GM21529 (cell line): ENCODE measurements around the gene RAX2.

Experiments
- ATAC-seq: cut with Tn5 transposase; IDR thresholded peaks from one replicate; pipeline ENCODE4 v1.9.1; 2021; ENCODE audit not compliant: unreplicated experiment

The RAX2 gene

DNA sequence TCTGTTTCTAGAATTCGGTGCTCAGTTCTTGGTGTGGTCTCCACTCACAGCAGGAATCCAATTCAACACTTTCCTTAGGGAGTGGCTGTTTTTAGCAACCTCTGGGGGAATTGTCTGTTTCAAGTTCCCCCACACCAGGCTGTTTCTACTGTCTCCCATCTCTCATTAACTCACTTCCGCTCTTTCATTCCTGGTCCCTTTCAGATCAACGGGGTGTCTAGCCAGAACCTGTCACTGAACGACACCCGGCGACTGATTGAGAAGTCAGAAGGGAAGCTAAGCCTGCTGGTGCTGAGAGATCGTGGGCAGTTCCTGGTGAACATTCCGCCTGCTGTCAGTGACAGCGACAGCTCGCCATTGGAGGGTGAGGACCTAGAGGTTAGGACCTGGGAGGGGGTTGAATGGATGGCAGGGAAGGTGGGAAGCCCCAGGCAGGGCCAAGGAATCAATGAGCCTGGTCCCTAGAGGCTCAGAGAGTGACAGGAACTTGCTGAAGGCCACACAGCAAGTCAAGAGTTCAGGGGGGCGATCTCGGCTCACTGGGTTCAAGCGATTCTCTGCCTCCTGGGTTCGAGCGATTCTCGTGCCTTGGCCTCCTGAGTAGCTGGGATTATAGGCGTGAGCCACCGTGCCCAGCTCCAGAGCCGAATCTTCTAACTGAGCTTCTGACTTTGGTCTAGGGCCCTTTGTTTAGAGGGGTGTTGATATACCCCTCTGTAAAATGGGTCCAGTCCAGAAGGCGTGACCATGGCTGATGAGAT lies 38.3 kb downstream of the RAX2 start:
- ATAC-seq = no peak

- no peak for ATAC-seq
These were observed 39.9 kb downstream of the RAX2 start for GRCh38 chr19:3732108-3732507.

GRCh38 chr19:3730457-3730958 lies 41.5 kb downstream of the RAX2 start:
- ATAC-seq = no peak

GRCh38 chr19:3725640-3726310 lies 46.3 kb downstream of the RAX2 start:
- ATAC-seq = no peak

DNA sequence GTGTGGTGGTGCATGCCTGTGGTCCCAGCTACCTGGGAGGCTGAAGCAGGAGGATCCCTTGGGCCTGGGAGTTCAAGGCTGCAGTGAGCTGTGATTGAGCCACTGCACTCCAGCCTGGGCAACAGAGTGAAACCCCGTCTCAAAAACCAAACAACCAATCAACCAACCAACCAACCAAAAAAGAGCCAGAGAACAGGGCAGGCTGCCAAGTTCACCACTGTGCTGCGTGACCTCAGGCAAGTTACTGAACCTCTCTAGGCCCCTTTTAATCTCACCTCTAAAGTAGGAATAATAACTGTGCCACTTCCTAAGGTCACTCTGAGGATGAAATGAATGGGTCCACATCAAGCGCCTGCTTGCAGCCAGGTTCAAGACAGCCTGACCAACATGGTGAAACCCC lies 46.9 kb downstream of the RAX2 start:
- ATAC-seq = no peak

DNA sequence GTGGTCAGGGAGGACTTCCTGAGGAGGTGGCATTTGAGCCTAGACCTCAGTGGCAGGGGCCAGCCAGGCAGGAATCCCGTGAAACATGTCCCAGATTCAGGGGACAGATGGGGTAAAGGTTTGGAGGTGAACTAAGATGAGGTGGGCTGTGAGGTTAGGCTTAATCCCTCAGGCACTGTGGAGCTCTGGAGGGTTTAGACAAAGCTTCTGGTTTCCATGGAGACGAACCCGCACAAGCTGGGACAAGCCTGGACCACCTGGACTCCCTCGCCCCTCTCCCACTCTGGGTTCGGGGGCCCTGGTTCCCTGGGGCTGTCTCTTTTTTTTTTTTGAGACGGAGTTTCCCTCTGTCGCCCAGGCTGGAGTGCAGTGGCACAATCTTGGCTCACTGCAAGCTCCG lies 48.1 kb downstream of the RAX2 start:
- ATAC-seq = no peak

GRCh38 chr19:3723110-3723488 lies 48.9 kb downstream of the RAX2 start:
- ATAC-seq = no peak

- ATAC-seq = no peak
These were observed 49.5 kb downstream of the RAX2 start for GRCh38 chr19:3722443-3723109.

DNA sequence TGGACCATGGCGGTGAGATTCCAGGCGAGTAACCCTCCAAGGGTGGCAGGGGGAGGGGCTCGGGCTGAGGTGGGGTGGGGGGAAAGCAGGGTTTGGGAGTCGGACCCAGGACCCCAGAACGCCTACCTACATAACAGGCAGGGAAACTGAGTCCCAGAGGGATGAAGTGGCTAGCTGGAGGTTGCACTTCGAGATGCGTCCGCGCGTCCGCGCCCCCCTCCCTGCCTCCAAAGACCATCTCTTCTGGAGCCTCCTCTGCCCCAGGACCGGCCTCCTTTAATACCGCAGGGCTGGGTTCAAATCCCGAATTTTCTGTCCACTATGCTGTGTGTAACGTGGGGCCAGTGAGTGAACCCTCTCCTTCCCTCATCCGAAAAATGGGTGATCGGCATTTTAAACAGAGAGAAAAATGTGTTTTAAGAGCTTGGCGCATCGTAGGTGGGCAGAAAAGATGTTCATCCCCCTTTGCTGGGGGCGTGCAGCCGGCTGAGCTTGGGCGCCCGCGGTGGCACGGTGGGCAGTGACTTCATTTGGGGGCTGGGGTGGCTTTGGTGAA lies 50.1 kb downstream of the RAX2 start:
- no peak for ATAC-seq

- ATAC-seq = no peak
These were observed 50.7 kb downstream of the RAX2 start for GRCh38 chr19:3721131-3721886.

- no peak for ATAC-seq
These were observed 51.6 kb downstream of the RAX2 start for GRCh38 chr19:3720349-3720917.

DNA sequence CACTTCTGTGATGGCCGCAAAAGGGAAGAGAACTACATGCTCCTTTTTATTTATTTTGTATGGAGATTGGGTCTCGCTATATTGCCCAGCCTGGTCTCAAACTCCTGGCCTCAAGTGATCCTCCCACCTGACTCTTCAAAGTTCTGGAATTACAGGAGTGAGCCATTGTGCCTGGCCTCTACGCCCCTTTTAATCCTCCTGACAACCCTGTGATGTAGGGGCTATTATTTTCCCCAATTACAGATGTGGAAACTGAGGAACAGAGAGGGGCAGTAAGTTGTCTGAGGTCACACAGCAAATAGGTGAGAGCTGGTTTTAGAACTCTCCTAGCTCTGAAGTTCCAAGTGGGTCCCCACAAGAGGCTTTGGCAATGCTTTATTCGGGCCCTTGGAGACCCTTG lies 52.2 kb downstream of the RAX2 start:
- ATAC-seq = no peak
